Activated CD4-positive, alpha-beta T cell treated with anti-CD3 and anti-CD28 coated beads, Interleukin-2, amount 50 U/mL, for 4 hours (primary cell): ENCODE measurements around the gene RPL13.

Source experiments
- DNase-seq, 2 experiments: peaks; one replicate each; pipeline ENCODE4 v3.0.0-alpha.2; 2020

Gene RPL13

GRCh38 chr16:89560378-89561141 is at the start of gene RPL13:
Gene RPL13, plus strand, starts transcription at chr16:89560682. Its CDS starts 278 bp downstream, at chr16:89560960.
- peak; percentile 91 for DNase-seq

- DNase-seq: no peak
Observed at GRCh38 chr16:89511374-89511773, 49.1 kb upstream of the RPL13 start.

DNA sequence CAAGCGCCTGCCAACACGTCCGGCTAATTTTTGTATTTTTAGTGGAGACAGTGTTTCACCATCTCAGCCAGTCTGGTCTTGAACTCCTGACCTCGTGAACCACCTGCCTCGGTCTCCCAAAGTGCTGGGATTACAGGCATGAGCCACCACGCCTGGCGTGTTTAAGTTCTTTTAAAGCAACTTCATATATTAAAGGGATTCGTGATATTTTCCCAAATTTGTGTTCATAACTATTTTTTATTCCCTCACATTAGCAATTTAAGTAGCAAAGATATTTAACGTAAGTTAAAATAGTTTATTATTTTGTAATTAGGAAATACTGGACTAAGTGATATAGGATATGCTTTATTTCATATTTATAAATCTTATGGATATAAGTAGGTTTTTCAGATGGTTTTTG is 48.0 kb upstream of the RPL13 start:
- no peak for DNase-seq

DNA sequence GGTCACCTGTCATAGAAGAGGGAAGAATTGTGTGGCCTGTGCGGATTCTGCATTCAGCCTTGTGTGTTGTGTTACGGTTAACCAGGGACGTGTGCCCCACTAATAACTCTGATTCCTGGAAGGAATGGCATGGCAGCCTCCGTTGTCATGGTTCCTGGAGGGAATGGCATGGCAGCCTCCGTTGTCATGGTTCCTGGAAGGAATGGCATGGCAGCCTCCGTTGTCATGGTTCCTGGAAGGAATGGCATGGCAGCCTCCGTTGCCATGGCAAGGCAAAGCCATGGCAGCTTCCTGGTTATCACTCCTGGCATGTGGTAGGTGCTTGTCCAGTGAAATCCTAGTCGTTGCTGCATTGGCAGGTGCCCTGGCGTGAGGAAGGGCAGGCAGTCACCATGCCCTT is 43.4 kb upstream of the RPL13 start:
- no peak for DNase-seq

DNA sequence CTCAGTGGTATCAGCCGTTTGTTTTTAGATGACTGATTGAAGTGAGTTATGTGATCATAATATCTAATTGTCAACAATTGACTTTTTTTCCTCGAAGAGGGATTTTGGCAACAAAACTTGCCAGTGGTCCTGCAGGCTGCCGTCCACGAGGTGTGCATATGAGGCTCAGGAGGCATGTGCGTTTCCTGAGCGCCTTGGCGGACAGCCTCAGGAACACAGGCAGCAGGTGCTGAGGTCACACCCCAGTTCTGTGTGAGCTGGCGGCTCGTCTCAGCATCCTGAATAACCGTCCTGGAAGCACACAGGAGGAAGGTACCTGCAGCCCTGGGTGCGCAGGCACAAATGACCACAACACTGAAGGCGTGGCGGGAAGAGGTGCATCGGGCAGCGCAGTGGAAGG is 40.6 kb upstream of the RPL13 start:
- no peak for DNase-seq

GRCh38 chr16:89522287-89522686 is 38.2 kb upstream of the RPL13 start:
- DNase-seq: no peak

GRCh38 chr16:89523680-89524344 is 36.7 kb upstream of the RPL13 start:
- DNase-seq: no peak

GRCh38 chr16:89525146-89525913 is 35.2 kb upstream of the RPL13 start:
- no peak for DNase-seq

DNA sequence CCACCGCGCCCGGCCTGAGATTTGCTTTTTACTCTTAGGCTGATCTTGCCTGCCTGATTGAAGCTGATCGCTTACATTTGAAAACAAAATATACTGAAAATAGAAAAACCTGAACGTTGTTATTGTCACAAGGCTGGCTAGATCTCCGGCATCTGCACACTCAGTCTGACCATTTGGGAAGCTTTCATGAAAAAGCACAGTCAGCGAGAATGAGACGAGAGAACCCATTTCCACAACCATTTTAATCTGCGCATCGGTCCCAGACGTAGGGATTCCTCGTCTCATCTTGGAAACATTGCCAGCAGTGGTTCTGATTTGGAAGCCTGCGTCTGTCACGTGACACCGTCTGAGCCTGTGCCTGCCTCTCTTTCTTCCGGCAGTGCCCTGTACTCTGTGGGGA is 31.4 kb upstream of the RPL13 start:
- no peak for DNase-seq

GRCh38 chr16:89530401-89531381 is 29.8 kb upstream of the RPL13 start:
- no peak for DNase-seq

GRCh38 chr16:89531821-89532526 is 28.5 kb upstream of the RPL13 start:
- DNase-seq: no peak

DNA sequence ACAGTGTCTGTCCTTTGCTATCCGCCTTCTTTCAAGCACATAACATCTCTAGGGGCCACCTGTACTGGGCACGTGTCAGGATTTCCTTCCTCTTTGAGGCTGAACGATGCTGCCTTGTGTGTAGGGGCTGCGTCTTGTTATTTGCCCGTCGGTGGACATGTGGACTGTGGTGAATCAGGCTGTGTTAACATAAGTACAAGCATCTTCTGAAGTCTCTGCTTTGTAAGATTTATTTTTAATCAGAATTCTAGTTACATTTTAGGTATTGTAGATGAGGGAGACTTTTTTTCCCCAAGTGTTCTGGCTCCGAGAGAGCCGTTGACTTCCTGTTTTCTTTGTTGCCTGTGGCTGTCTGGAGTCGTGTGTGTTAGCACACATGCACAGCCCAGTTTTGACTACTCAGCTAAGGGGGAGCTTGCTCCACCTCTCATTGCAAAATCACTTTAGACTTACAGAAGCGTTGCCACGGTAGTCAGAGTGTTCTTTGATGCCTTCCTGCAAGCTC is 26.2 kb upstream of the RPL13 start:
- peak; percentile 11 to 13 for DNase-seq

DNA sequence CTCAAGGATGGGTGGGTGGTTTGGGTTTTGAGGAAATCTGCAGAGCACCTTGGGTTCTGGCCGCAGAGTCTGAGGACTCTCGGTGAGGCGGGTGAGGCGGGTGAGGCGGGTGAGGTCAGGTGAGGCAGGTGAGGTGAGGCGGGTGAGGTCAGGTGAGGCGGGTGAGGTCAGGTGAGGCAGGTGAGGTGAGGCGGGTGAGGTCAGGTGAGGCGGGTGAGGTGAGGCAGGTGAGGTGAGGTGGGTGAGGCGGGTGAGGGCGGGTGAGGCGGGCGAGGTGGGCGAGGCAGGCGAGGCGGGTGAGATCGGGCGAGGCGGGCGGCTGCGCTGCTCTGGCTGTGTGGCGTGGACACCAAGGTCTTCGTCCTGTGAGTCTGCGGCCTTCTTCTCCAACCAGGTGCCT is 24.1 kb upstream of the RPL13 start:
- no peak for DNase-seq

DNA sequence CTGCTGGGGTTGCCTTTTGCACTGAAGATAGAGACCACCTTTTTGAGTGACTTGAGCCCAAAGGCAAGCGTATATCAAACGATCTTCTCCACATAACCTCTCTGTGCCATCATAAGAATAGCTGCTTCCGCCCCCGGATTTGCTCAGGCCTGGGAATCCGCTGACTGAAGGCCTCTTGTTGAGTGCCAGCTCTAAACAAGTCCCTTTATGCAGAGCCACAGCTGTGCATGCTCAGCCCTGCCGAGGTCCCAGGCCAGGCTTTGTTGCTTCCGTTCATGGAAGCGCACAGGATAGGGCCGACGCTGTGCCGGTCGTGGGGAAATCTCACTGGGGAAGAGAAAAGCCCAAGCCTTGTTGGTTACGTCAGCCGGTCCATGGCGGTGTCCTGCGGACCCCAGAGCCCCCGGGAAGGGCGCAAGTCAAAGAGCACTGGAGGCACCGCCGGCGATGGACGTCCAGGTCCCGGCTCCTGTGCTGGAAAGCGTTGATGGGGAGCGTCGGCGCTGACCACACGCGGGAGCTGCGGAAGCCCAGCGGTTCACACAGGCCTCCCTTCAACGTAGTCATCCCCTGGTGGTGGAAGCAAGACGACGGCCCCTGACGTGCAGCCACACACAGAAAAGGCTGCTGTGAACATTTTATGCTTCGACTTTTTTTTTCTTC is 23.5 kb upstream of the RPL13 start:
- no peak for DNase-seq

DNA sequence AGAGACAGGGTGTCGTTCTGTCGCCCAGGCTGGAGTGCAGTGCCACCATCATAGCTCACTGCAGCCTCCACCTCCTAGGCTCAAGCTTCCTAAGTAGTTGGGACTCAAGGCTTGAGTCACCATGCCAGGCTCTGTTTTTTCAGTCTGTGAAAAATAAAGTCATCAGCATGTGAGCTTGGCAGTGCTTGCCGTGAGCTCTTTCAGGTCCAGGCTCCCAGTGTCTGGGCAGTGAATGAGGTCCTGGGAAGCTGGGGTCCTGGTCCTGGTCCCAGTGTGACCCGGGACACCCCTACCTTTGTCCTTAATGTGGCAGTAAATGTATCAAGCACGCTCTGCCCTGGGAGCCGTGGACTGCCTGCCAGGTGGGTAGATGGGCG is 22.9 kb upstream of the RPL13 start:
- DNase-seq: no peak

- no peak for DNase-seq
Observed at GRCh38 chr16:89538286-89538685, 22.2 kb upstream of the RPL13 start.

- DNase-seq: no peak
Observed at GRCh38 chr16:89540557-89540956, 19.9 kb upstream of the RPL13 start.

DNA sequence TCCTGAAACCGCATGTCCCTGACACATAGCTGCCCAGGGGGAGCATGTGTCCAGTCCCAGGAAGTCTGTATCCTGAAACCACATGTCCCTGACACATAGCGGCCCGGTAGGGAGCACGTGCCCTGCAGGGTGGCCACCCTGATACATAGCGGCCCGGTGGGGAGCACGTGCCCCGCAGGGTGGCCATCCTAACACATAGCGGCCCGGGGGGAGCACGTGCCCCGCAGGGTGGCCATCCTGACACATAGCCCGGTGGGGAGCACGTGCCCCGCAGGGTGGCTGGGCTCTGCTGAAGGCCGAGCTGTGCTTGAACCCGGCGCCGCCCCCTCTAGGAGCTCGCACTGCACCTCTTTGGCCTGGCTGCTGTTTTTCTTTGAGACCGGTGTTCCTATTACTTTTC is 18.7 kb upstream of the RPL13 start:
- DNase-seq: no peak

- no peak for DNase-seq
Observed at GRCh38 chr16:89544113-89544512, 16.4 kb upstream of the RPL13 start.

DNA sequence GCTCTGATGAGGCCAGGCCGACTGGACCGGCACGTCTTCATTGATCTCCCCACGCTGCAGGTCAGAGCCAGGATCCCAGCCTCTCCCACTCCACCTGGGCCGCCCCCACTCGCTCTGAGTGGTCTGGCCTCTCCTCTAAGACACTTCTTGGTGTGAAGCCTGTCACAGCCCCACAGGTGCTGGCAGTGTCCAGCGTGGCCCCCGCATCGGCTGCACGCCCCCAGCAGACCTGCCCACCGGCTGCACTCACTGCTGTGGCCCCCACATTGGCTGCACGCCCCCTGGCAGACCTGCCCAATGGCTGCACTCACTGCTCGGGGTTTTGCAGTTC is 15.8 kb upstream of the RPL13 start:
- DNase-seq: no peak
